Stimulated activated CD8-positive, alpha-beta memory T cell treated with anti-CD3 and anti-CD28 coated beads, Interleukin-12 subunit alpha, Interleukin-12 subunit beta, amount 100 ng/mL, for 24 hours (primary cell): ENCODE measurements around the gene SP3.

Source experiments
- DNase-seq: peaks from one replicate; pipeline ENCODE4 v3.0.0-alpha.2; 2020; ENCODE audit errors: extremely low read depth

SP3 gene

DNA sequence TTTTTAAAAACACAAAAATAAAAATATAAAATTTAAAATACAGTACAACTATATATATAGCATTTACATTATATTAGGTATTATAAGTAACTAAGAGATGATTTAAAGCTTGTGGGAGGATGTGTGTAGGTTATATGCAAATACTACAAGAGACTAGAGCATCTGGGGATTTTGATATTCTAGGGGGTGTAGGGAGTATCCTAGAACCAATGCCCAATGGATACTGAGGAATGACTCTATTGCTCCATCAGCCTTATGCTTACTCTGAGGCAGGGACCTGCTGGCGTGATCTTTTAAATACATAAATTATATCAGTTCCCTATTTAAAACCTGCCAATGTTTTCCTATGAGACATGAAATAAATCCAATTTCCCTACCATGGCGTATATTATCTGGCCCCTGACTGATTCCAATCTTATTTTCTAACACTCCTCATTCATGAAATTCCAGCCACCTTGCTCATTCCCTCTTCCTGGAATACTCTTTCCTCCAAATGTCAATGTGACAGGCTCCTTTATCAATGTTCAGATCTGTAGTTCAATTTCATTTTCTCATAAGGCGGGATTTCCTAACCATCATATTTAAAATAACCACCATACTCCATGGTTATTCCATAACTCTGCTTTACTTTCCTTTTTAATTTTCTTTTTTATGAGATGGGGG lies 22.2 kb downstream of the SP3 start:
- no peak for DNase-seq

DNA sequence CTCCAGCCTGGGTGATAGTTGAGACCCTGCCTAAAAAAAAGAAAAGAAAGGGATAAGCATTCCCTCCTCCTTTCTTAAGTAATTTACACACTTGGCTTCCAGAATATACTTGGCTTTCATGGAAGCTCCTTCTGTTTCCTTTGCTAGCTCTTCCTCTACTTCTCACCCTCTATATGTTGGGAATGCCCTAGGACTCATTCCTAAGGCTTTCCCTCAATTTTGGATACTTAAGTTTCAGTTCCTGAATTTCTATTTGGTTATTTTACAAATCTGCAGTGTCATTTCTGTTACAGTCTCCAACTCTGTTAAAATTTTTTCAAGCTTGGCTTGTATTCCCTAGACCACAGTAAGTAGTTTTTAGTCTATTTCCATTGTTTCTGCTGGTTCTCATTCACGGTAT lies 23.6 kb downstream of the SP3 start:
- DNase-seq = no peak

DNA sequence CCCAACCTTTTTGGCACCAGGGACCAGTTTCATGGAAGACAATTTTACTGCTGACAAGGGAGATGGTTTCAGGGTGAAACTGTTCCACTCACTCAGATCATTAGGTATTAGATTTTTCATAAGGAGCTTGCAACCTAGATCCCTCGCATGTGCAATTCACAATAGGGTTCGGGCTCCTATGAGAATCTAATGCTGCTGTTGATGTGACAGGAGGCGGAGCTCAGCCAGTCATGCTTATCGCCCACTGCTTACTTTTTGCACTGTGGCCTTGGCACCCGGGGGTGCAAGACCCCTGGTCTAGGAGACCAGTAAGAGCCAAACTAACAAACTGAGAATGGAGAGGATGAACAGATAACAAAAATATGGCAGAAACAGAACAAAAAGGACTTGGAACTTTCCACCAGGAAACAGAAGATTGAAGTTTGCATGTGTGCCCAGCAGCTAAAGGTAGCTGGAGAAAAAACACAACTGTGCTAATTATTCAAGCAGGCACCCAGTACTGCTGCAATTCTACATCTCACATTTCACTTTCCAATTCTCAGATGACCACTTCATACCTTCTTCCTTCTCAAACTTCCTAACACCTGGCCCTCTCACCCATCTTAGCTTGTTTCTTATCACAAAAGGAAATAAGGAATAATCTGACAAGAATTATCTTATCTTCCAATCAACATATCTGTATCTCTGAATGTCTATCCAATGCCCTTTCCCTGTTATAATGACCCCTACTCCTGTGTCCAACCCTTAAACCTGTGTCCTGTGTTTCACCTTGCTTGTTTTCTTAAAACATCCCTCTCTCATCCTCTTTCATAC lies 24.8 kb downstream of the SP3 start:
- no peak for DNase-seq

DNA sequence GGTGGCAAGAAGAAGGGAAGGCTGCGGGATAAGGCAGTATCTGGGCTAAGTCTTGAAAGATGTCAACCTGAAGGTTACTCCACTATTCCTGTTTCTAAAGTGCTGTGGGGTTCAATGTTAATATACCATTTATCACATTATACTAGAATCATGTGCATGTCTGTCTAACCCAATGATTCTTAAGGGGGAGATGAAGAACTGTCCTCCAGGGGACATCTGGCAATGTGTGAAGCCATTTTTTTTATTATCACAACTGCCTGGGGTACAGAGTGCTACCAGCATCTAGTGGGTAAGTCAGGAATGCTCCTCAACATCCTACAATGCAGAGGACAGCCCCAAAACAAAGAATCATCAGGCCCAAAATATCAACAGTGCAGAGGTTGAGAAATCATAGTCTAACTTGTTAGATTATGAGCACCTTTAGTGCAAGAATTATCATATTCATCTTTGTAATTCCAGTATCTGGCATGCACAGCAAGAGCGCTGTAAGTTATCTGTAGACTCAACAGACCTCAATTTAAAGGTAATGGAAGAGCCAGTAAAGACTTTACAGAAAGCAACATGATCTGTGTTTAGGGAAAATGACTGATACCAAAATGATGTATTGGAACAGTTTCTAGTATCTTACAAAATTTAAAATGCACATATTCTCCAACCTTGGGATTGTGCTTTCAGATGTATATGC lies 26.3 kb downstream of the SP3 start:
- DNase-seq = no peak

DNA sequence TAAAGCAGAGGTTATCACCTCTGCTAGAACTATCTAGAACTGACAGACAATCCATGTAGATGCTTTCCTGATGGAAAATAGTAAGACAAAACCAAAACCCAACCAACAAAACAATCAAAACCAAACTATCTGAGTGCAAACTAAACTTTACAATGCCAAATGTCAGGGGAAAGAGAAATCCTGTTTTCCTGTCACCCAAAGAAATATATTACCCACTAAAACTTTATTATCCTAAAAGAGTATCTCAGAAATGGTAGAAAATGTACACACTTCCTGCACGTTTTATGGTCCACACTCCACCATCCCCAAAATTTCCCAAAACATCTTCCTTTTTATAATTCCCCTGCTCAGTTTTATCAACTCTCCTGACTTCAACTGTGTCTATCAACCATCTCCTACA lies 29.9 kb downstream of the SP3 start:
- DNase-seq = no peak

DNA sequence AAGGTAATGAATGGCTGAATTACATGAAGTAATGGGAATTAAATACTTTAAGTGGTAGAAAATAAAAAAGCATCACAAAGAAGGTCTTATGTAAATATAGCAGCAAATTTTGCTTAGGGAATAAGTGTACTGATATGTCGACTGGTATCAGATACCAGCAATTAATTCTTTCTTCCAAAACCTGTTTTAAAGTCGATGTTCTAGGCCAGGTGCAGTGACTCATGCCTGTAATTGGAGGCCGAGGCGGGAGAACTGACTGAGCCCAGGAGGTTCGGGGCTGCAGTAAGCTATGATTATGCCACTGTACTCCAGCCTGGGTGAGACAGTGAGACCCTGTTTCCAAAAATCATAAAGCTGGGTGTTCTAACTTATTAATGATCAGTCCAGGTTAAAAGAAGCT lies 30.3 kb downstream of the SP3 start:
- DNase-seq = no peak

DNA sequence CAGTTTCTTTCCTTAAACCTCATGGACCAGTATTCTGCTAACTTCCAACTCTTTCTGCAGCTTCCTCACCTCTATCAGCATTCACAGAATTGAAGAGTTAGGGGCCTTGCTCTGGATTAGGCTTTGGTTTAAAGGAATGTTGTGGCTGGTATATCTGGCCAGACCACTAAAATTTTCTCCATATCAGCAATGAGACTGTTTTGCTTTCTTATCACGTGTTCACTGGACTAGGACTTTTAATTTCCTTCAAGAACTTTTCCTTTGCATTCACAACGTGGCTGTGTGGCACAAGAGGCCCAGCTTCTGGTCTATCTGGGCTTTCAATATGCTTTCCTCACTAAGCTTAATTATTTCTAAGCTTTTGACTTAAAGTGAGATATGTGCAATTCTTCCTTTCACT lies 33.4 kb downstream of the SP3 start:
- no peak for DNase-seq

DNA sequence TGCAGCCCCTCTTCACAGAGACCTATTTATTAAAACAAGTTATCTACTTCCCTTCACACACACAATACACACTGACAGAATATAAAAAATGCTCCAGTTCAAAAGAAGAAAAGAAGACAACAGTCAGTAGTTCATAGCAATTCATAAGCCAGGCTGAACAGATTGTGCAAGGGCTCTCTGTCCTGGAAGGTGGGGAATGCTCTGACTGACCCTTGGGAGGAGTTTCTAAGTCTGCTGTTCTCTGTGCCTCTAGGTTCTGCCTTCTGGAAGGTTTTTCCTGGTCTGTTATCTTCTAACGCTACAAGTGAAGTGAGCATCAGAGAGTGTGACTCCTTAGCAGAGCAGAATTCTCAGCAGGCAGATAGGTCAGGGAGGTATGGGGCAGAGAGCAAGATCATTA lies 35.7 kb downstream of the SP3 start:
- DNase-seq = no peak

DNA sequence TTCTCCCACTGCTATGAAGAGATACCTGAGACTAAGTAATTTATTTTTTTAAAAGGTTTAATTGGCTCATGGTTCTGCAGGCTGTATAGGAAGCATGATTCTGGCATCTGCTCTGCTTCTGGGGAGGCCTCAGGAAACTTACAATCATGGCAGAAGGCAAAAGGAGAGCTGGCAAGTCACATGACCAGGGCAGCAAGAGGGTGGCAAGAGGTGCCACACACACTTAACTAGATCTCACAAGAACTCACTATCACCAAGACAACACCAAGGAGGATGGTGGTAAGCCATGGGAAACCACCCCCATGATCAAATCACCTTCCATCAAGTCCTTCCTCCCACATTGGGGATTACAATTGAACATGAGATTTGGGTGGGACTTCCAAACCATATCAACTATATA lies 38.3 kb downstream of the SP3 start:
- DNase-seq = no peak

DNA sequence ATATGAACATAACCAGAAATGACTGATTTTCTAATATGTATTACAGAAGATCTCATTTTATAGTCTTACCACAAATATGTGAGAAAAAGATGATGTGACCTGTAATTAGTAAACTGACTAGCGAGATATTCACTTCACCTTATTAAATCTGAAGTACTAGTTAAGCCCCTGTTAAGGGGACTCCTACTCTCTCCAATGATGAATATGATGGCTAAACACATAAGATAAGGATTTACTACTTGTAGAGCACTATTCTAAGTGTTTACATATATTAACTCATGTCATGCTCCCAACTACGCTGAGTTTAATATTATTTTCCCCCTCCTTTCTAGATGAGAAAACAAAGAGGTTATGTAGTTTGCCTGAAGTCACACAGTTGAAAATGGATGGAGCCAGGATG lies 40.9 kb downstream of the SP3 start:
- DNase-seq = no peak

DNA sequence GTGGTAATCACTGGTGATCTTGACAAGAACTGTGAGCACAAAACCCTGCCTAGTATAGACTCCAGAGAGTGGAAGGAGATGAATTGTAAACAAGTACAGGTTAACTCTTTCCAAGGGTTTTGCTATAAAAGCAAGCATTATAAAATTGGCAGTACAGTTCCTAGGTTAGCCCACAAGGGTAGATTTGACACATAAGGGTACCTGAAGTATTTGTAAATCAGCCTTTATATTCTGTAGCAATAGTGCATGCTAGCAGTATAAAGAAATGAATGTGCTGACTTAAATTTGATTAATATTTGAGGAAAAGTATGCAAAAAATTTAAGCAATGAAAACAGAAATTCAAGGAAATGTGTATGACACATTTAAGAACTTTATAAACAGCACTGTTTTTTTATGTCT lies 42.4 kb downstream of the SP3 start:
- DNase-seq = no peak

DNA sequence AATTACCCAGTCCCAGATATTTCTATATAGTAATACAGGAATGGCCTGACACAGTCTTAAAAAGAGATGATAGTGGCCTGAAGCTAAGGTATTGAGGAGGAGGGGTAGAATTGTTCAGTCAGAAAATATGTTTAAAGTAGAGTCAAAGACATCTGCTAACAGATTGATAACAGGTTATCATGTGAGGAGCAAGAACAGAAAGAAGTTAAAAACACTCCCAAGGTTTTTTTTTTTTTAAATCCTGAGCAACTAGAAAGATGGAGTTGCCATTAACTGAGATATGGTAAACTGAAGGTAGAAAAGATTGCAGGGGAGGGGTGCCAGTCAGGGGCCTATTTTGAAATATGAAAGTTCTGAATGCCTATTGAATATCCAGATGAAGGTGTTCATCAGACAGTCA lies 43.1 kb downstream of the SP3 start:
- DNase-seq = no peak

DNA sequence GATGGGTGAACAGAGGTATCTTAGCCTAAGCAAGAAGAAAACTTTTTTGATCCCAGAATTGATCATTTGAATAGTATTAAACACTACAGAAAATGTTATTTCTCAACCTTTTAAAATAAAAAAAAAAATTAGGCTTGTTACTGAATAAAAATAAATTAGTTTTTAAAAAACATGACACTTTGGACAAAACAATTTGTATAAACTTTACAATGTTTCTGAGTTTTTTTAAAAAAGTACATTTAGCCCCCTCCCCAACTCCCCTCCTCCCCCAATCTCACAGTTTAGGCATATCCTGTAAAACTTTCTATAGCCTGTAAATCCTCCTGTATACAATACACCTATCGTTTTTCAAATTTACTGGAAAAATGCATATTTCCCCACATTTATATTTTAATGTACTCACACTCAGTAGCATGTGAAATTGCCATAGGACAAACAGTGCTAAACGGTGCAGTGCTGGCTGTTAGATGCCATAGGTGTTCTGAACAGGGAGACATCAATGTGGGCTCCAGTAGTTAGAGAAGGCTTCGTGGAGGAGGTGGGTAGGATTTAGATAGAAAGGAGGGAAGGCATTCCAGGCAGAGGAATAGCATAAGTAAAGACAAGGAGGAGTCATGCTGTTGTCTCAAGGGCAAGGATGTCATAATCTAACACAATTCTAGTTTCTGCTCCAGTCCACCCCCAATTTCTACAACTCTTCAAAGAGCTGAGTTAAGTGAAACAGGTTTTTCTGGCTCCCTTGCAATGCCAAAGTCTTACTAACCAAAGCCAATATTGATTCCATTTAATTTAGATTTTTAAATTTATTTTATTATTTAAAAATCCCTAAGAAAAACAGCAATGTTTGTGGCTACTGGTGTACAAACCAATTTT lies 50.9 kb downstream of the SP3 start:
- DNase-seq = no peak

DNA sequence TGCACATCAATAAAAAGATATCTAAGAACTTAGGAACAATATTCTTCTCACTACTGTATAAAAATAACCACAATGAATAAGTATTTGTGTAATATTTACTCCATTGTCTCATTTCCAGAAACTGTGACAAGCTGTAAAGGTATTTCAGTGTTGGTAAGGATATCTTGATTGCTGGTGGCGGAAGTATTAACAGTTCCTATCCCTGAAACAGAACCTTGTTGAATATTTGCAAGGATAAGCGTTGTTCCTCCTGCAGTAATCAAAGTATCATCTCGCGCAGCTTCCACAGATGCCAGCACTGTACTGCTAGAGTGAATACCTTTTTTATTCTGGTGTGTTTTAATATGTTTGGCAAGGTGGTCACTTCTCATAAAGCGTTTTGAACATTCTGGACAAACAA lies 55.3 kb downstream of the SP3 start:
- DNase-seq = no peak

DNA sequence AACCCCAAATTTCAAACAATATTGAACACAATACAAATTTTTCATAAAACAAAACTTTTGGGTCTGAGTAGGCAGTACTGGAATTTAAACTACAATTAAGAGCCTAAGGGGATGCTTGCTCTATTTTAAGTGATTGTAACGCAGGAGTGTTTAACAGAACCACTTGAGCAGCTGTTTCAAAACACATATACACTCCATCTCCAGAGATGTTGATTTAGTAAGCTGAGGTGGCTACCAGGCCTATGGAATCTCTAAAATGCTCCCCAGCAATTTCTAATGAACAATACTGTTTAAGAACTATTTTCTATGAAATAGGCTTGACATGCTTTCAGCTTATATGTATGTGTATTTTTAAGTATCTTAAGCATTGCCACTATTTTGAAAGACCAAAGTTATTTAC lies 58.5 kb downstream of the SP3 start:
- no peak for DNase-seq

DNA sequence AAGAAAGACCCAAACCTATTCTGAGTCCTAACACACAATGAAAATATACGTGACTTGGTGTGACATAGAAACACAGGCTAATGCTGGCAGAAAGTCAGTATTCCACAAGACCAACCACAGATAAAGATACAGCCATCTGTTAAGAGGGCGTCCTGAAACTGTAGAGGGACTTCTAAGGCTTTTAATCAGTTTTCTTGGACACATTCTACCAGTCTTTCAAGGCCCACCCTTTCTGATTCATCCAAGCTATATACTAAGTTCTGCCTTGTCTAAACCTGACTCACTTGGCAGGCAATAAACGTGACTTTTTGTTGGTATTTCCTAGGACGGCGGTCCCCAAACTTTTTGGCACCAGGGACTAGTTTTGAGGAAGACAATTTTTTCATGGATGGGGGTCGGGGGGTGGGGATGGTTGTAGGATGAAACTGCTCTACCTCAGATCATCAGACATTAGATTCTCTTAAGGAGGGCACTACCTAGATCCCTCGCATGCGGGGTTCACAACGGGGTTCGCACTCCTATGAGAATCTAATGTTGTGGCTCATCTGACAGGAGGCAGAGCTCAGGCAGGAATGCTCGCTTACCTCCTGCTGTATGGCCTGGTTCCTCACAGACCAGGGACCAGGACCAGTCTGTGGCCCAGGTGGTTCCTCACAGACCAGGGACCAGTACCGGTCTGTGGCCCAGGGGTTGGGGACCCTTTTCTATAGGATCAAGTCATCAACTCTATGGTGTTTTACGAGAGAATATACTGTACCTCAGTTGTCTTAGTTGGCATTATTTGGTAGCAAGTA lies 61.4 kb downstream of the SP3 start:
- DNase-seq = no peak

DNA sequence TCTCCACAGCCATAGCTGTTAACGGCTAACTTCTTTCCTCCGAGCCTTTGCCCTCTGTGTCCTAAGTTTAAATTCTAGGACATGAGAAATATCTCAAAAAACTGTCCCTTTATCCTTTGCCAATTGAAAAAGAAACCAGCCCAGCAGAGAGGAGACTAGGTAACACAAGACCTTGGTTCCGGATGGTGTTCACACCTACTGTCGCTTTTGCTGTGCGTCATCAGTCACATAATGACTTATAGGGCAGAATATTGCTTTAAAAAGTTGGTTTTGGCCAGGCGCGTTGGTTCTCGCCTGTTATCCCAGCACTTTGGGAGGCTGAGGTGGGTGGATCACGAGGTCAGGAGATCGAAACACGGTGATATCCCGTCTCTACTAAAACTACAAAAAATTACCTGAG lies 66.2 kb downstream of the SP3 start:
- DNase-seq = no peak

DNA sequence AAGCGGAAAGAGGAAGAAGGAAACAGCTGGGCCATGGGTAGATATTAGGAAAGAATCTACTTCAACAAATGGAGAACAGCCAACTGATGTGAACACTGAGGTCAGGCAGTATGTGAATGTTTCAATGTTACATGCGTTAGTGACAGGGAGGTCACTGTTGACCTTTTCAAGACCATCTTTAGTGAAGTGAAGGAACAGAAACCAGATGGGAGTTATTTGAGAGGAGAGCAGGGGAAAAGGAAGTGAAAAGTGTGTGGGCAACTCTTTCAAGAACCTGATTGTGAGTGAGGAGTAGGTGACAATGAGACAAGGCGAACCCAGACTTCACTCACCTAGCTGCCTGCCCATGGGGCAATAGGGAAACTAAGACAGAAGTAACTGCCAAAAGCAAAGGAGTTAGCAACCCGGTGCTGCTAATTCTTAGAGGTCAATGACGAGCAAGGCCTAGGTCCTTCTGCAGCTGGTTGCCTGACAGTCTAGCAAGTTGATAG lies 67.0 kb downstream of the SP3 start:
- DNase-seq = no peak

DNA sequence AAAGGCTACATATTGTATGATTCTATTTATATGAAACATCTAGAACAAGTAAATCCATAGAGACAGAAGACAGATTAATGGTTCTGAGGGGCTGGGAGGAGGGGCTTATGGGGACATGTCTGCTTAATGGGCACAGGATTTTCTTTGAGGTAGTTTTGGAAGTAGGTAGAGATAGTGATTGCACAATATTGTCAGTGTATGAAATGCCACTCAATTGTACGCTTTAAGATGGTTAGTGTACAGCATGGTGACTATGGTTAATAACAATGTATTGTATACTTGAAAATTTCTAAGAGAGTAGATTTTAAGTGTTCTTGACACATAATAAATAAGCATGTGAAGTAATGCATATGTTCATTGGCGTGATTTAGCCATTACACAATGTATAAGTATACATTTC lies 68.4 kb downstream of the SP3 start:
- DNase-seq = no peak

DNA sequence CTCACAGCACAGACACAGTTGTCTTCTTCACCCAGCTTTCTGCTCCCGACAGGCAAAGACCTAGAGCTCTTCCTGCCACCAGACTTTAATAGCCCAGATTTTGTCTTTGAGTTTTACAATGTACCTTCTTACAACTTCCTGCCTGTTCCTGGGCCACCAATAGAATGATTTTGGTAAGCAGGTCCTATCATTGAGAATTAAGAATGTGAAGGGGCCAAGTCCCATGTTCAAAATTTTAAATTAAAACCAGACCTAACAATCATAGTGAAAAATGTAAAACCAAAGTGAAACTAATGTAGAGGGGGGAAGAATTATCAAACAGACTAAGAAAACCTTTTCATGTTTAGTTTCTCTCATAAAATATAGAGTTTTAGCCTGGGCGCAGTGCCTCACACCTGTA lies 72.8 kb downstream of the SP3 start:
- DNase-seq = no peak
